ENCODE data around the gene HPCA. TPM values are rescaled to one million over a fixed set of nuclear protein-coding genes. Genes with fewer than 3 reads are reported as not detected.

Gene HPCA
- total RNA-seq, 2 donors from 2014 or later: 0.98 TPM; not detected in 1

- Mint-ChIP-seq H3K36me3 (ENCODE audit: low read depth) (no peaks in the 10 kb centered on the region), H3K9me3 (no peaks in the 10 kb centered on the region), H3K27ac (no peak overlapping the region), H3K4me1 (peaks cover 12% of the 10 kb centered on the region), H3K4me3 (no peak overlapping the region), H3K27me3 (peaks cover 54% of the 10 kb centered on the region)
- no peak for ATAC-seq (replicated peaks)
Measured at GRCh38 chr1:32920833-32921232, 34.5 kb downstream of the HPCA start.

GRCh38 chr1:32924881-32925344, 38.6 kb downstream of the HPCA start:
- peak; percentile 55 for ATAC-seq (replicated peaks)
- Mint-ChIP-seq H3K36me3 (ENCODE audit: low read depth) (no peaks in the 10 kb centered on the region), H3K27ac (no peak overlapping the region), H3K4me1 (peaks cover 12% of the 10 kb centered on the region), H3K9me3 (no peaks in the 10 kb centered on the region), H3K4me3 (peak overlapping the region; percentile 61), H3K27me3 (peaks cover 51% of the 10 kb centered on the region)

- H3K9me3 Mint-ChIP-seq: no peaks in the 10 kb centered on the region
Measured at GRCh38 chr1:32925403-32926162, 39.3 kb downstream of the HPCA start.

GRCh38 chr1:32926562-32926961, 40.3 kb downstream of the HPCA start:
- H3K9me3 Mint-ChIP-seq: no peaks in the 10 kb centered on the region
- H3K4me1 Mint-ChIP-seq: peaks cover 9% of the 10 kb centered on the region
- no peak for ATAC-seq (replicated peaks)
- H3K4me3 Mint-ChIP-seq: no peak overlapping the region
- no peaks in the 10 kb centered on the region for H3K36me3 Mint-ChIP-seq (ENCODE audit: low read depth)
- no peak overlapping the region for H3K27ac Mint-ChIP-seq
- H3K27me3 Mint-ChIP-seq: peaks cover 45% of the 10 kb centered on the region

More at GRCh38 chr1:32925403-32926162, 39.3 kb downstream of the HPCA start:
- peak; percentile 50 for ATAC-seq (replicated peaks)
- Mint-ChIP-seq H3K36me3 (ENCODE audit: low read depth) (no peaks in the 10 kb centered on the region), H3K27me3 (peaks cover 47% of the 10 kb centered on the region), H3K4me3 (peak overlapping the region; percentile 61), H3K27ac (peak overlapping the region; percentile 67), H3K4me1 (peaks cover 9% of the 10 kb centered on the region)

- Mint-ChIP-seq H3K36me3 (ENCODE audit: low read depth) (no peaks in the 10 kb centered on the region), H3K27ac (no peak overlapping the region), H3K9me3 (no peaks in the 10 kb centered on the region), H3K4me3 (no peak overlapping the region), H3K27me3 (peaks cover 39% of the 10 kb centered on the region), H3K4me1 (peaks cover 9% of the 10 kb centered on the region)
- ATAC-seq (replicated peaks): no peak
Measured at GRCh38 chr1:32927441-32927840, 41.1 kb downstream of the HPCA start.

- no peak for ATAC-seq (replicated peaks)
- Mint-ChIP-seq H3K27ac (no peak overlapping the region), H3K9me3 (no peaks in the 10 kb centered on the region), H3K36me3 (ENCODE audit: low read depth) (peaks cover under 1% of the 10 kb centered on the region), H3K27me3 (peaks cover 32% of the 10 kb centered on the region), H3K4me1 (peaks cover 9% of the 10 kb centered on the region), H3K4me3 (no peak overlapping the region)
Measured at GRCh38 chr1:32928285-32928684, 42.0 kb downstream of the HPCA start.

GRCh38 chr1:32928715-32929114, 42.4 kb downstream of the HPCA start:
- peak; percentile 47 for ATAC-seq (replicated peaks)
- Mint-ChIP-seq H3K27ac (no peak overlapping the region), H3K27me3 (peaks cover 28% of the 10 kb centered on the region), H3K9me3 (no peaks in the 10 kb centered on the region), H3K36me3 (ENCODE audit: low read depth) (peaks cover 5% of the 10 kb centered on the region), H3K4me1 (peaks cover 11% of the 10 kb centered on the region), H3K4me3 (no peak overlapping the region)

- Mint-ChIP-seq H3K27ac (no peak overlapping the region), H3K4me1 (peaks cover 12% of the 10 kb centered on the region), H3K9me3 (no peaks in the 10 kb centered on the region), H3K4me3 (no peak overlapping the region), H3K27me3 (peaks cover 21% of the 10 kb centered on the region), H3K36me3 (ENCODE audit: low read depth) (peaks cover 10% of the 10 kb centered on the region)
- ATAC-seq (replicated peaks): no peak
Measured at GRCh38 chr1:32929366-32929765, 43.1 kb downstream of the HPCA start.

- Mint-ChIP-seq H3K36me3 (ENCODE audit: low read depth) (peaks cover 28% of the 10 kb centered on the region), H3K4me1 (peaks cover 3% of the 10 kb centered on the region), H3K27ac (no peak overlapping the region), H3K9me3 (no peaks in the 10 kb centered on the region), H3K27me3 (peaks cover 4% of the 10 kb centered on the region), H3K4me3 (no peak overlapping the region)
- no peak for ATAC-seq (replicated peaks)
Measured at GRCh38 chr1:32931760-32932159, 45.5 kb downstream of the HPCA start.

GRCh38 chr1:32933742-32934322, 47.5 kb downstream of the HPCA start:
- Mint-ChIP-seq H3K27ac (peak overlapping the region; percentile 41), H3K27me3 (no peaks in the 10 kb centered on the region), H3K4me1 (peaks cover 9% of the 10 kb centered on the region), H3K9me3 (no peaks in the 10 kb centered on the region), H3K4me3 (no peak overlapping the region), H3K36me3 (ENCODE audit: low read depth) (peaks cover 49% of the 10 kb centered on the region)
- no peak for ATAC-seq (replicated peaks)

- ATAC-seq (replicated peaks): no peak
- Mint-ChIP-seq H3K9me3 (no peaks in the 10 kb centered on the region), H3K27ac (no peak overlapping the region), H3K4me1 (peaks cover 13% of the 10 kb centered on the region), H3K27me3 (no peaks in the 10 kb centered on the region), H3K36me3 (ENCODE audit: low read depth) (peaks cover 56% of the 10 kb centered on the region), H3K4me3 (no peak overlapping the region)
Measured at GRCh38 chr1:32934535-32934934, 48.2 kb downstream of the HPCA start.

GRCh38 chr1:32937061-32937460, 50.8 kb downstream of the HPCA start:
- no peaks in the 10 kb centered on the region for H3K9me3 Mint-ChIP-seq
- H3K4me1 Mint-ChIP-seq: peaks cover 20% of the 10 kb centered on the region
- H3K27me3 Mint-ChIP-seq: no peaks in the 10 kb centered on the region
- H3K36me3 Mint-ChIP-seq (ENCODE audit: low read depth): peaks cover 81% of the 10 kb centered on the region
- H3K27ac Mint-ChIP-seq: peak overlapping the region; percentile 13
- ATAC-seq (replicated peaks): no peak
- H3K4me3 Mint-ChIP-seq: no peak overlapping the region

GRCh38 chr1:32939655-32940371, 53.5 kb downstream of the HPCA start:
- peak; percentile 76 for ATAC-seq (replicated peaks)
- H3K27ac Mint-ChIP-seq: peak overlapping the region; percentile 71
- peaks cover 27% of the 10 kb centered on the region for H3K4me1 Mint-ChIP-seq
- H3K4me3 Mint-ChIP-seq: peak overlapping the region; percentile 4
- H3K27me3 Mint-ChIP-seq: no peaks in the 10 kb centered on the region
- peaks cover 98% of the 10 kb centered on the region for H3K36me3 Mint-ChIP-seq (ENCODE audit: low read depth)
- no peaks in the 10 kb centered on the region for H3K9me3 Mint-ChIP-seq

GRCh38 chr1:32944180-32944579, 57.9 kb downstream of the HPCA start:
- H3K36me3 Mint-ChIP-seq (ENCODE audit: low read depth): peaks cover 100% of the 10 kb centered on the region
- no peaks in the 10 kb centered on the region for H3K27me3 Mint-ChIP-seq
- H3K27ac Mint-ChIP-seq: peak overlapping the region; percentile 55
- peaks cover 26% of the 10 kb centered on the region for H3K4me1 Mint-ChIP-seq
- no peaks in the 10 kb centered on the region for H3K9me3 Mint-ChIP-seq
- no peak overlapping the region for H3K4me3 Mint-ChIP-seq
- ATAC-seq (replicated peaks): no peak
